GM18519 (cell line): Measurements from ENCODE around the gene PITPNC1.
"Not testable (repeated sequence)": the region's sequence is repeated elsewhere in the genome, so short reads cannot be mapped to it uniquely, and the experiment has no call there.

Source experiments
- ATAC-seq: cut with Tn5 transposase; IDR thresholded peaks from one replicate; pipeline ENCODE4 v1.9.1; 2021; ENCODE audit warnings: mild to moderate bottlenecking, moderate library complexity; ENCODE audit not compliant: unreplicated experiment, low FRiP score

PITPNC1 gene

DNA sequence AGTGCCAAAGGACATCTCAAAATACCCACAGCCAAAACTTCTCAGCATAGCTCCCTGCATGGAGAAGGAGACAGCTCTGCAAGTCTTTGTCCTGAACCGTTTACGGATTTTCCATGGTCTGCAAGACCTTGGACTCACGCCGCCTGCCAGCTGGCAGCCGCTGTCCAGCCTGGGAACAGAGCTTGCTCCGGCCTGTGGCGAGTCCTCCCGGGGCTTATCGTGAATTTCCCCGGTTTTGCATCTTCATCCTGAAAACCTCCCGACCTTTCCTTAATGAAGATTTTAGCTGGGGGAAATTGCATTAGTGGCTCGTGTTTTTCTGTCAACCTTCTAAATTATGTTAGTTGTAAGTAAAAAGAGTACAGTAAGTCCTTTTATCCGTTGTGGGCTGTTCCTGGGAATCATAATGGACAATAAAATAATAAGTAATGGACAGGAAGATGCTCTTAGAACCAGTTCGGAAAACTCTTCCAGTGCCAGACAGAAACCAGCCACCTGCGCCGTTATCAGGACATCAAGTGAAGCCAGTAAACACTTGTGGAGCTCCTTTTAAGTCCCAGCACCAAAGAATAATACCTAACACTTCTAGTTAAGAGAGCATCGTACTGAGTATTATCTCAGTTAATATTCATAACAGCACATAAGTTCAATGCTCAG lies 228.3 kb downstream of the PITPNC1 start:
- no peak for ATAC-seq

DNA sequence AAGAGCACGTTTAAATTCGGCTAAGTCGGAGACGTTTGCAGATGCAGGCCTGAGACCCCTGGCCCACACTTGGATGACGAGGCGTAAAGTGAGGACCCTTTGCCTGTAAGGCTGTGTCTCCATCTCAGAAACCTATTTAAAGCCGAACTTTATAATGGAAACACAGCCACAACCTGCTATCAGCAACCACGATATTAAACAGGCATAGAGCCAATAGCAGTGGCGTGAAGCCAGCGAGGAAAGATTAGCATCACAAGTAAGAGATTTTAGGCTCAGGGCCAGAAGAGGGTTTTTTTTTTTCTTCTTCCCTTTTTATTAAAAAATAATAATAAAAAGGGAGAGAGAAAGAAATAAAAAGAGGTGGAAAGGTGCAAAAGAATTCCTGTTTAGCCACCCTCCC lies 229.4 kb downstream of the PITPNC1 start:
- no peak for ATAC-seq

- no peak for ATAC-seq
These were observed 230.0 kb downstream of the PITPNC1 start for GRCh38 chr17:67606896-67607604.

DNA sequence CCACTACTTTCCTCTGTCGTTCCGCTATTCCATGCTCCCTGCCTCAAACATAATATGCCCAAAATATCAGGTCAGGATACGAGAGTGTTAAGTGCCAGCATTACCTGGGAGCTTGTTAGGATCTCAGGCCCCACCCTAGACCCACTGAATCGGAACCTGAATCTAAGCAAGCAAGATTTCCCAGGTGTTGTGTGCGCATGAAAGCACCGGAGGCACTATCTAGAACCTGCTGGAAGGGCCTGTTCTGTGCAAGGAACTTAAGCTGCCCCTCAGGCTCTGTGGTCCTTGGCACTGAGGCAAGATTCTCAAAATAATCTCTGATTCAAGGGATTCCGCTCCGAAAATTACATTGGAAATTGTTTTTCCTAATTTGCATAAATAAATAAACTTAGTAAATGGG lies 233.0 kb downstream of the PITPNC1 start:
- ATAC-seq: no peak

DNA sequence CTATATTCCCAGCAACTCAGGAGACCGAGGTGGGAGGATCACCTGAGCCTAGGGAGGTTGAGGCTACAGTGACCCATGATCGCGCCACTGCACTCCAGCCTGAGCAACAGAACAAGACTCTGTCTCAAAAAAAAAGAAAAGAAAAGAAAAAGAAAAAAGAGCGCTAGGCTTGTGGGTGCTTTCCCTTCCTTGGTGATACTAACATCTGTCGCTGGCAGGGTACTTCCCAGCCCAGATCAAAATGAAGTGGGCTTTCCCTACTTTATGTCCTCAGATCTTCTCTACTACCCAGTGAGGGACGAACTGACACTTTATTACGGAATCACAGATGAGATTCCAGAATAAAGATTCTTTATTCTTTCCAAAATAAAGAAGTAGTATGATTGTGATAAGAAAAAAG lies 236.9 kb downstream of the PITPNC1 start:
- no peak for ATAC-seq

DNA sequence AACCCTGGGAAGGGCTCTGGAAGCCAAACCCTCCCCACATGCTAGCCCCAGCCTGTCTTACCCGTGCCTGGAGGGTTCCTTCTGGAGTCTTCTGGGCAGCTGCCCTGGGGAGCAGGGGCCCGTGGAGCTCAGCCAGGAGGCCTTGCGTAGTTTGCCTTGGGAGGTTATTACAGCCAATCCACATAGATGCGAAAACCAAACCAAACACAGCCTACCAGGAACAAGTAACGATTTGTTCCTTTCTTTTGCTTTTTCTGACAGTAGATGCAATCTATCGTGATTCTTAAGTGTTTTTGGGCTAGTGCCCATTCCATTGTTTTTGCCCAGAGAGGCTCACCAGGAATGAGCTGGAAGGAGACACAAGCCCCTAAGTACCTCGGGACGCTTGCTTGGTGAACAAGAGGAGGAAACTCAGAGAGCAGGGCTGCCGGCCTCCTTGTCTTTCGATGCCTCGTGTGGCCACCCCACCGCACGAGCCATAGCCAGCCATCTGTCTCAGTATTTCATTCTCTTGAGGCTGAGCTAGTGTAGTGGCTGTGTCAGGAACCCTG lies 238.0 kb downstream of the PITPNC1 start:
- no peak for ATAC-seq

DNA sequence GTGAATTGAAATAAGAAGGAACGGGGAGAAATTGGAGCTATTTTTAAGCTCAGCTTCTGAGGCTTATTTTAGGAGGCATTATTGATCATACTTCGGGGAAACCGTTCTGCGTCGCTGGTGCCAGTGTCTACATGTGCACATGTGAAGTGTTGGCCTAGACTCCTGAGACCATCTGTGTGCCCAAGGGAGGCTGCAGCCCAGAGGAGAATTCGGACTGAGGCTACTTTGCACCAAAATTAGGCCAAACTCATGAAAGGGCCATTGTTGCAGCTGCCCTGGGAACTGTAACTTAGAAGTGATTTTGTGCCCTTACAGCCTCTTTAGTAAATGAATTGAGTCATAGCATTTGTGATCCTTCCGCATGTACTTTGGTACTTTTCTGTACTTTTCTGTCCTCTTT lies 238.7 kb downstream of the PITPNC1 start:
- no peak for ATAC-seq

GRCh38 chr17:67617304-67617899 lies 240.3 kb downstream of the PITPNC1 start:
- no peak for ATAC-seq

- ATAC-seq: no peak
These were observed 242.5 kb downstream of the PITPNC1 start for GRCh38 chr17:67619555-67619954.

GRCh38 chr17:67620088-67620487 lies 243.0 kb downstream of the PITPNC1 start:
- no peak for ATAC-seq

- ATAC-seq: no peak
These were observed 243.6 kb downstream of the PITPNC1 start for GRCh38 chr17:67620636-67621035.

DNA sequence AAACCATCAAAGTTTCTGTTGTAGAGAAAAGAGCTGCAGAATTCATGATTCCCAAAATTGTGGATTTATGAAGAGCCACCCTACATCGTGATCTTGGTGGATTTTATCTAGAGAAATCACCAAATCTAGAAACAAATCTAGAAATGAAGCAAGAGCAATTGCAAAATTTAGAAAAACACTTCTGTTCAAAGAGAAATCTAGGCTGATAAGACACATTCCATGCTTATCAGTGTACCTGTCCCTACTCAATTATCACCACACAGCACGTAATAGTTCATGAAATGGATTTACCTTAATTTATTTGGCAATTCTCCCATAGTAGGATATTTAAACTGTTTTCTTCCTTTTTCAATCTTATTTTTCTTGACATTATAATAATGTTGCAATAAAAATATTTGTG lies 246.7 kb downstream of the PITPNC1 start:
- ATAC-seq: no peak

- ATAC-seq: no peak
These were observed 248.0 kb downstream of the PITPNC1 start for GRCh38 chr17:67624886-67625656.

- ATAC-seq: no peak
These were observed 248.9 kb downstream of the PITPNC1 start for GRCh38 chr17:67625971-67626370.

GRCh38 chr17:67628580-67629013 lies 251.5 kb downstream of the PITPNC1 start:
- ATAC-seq: no peak

GRCh38 chr17:67629971-67630320 lies 252.9 kb downstream of the PITPNC1 start:
- no peak for ATAC-seq

- ATAC-seq: not testable (repeated sequence)
These were observed 253.8 kb downstream of the PITPNC1 start for GRCh38 chr17:67630836-67631235.

GRCh38 chr17:67632141-67632540 lies 255.1 kb downstream of the PITPNC1 start:
- no peak for ATAC-seq

GRCh38 chr17:67633751-67634211 lies 256.7 kb downstream of the PITPNC1 start:
- ATAC-seq: no peak

DNA sequence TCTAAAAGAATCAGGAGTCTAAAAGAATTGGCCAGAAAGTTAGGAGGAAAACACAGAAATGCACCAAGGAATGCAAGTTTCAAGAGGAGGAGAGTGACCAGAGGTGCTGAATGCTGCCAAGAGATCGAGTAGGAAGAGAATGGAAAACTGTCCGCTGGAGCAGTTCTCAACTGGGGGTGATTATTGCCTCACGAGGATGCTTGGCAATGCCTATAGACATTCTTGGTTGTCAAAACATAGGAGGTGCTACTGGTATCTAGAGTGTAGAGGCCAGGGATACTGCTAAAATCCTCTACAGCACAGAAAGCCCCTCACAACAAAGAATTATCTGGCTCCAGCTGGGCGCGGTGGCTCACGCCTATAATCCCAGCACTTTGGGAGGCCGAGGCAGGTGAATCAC lies 258.6 kb downstream of the PITPNC1 start:
- ATAC-seq: no peak

DNA sequence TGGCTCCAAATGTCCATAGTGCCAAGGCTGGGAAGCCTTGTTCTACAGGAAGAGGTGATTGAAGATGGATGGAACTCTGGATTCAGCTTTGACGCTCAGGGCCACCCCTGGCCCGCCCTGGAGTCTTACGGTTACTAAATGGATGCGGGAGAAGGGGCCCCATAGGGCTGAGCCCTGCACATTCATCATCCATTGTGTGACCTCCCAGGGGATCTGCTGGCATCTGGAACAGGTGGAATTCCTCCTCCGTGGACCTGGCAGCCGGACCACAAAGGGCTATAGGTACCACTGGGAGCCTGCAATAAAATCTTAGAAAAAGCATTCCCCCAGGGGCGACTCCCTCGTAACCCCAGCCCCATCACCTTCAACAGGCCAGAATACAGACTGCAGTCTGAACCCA lies 259.2 kb downstream of the PITPNC1 start:
- ATAC-seq: no peak
